CD4-positive, alpha-beta T cell treated with Interleukin-17A for 4 hours (primary cell): ENCODE data around the gene UPK3A.
"Not testable (repeated sequence)": the region's sequence is repeated elsewhere in the genome, so short reads cannot be mapped to it uniquely, and the experiment has no call there.

Source experiments
- DNase-seq: peaks from one replicate; pipeline ENCODE4 v3.0.0-alpha.2; 2020; ENCODE audit warnings: mixed read lengths

Gene UPK3A

GRCh38 chr22:45285263-45286058 lies 712 bp downstream of the UPK3A start:
- peak; percentile 30 for DNase-seq

DNA sequence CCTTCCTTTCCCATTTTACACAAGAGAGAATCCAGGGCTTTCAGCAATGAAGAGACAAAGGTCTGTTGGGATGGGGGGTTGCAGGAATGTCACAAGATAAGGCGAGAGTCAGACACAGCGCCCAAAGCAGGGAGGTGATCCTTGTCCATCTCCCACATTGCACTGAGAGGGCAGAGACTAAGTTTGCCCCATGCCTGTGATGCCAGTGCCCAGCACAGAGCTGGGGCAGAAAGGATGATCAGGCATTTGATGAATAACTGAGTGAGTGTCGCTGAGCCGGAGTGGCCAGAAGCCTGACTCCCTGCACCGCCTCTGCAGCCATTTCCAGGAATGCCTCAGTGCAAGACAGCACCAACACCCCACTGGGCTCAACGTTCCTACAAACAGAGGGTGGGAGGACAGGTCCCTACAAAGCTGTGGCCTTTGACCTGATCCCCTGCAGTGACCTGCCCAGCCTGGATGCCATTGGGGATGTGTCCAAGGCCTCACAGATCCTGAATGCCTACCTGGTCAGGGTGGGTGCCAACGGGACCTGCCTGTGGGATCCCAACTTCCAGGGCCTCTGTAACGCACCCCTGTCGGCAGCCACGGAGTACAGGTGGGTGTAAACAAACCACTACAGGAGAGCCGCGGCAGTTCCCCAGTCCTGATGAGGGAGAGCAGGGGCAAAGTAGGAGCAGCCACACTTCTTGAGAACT lies 2.3 kb downstream of the UPK3A start:
- no peak for DNase-seq

DNA sequence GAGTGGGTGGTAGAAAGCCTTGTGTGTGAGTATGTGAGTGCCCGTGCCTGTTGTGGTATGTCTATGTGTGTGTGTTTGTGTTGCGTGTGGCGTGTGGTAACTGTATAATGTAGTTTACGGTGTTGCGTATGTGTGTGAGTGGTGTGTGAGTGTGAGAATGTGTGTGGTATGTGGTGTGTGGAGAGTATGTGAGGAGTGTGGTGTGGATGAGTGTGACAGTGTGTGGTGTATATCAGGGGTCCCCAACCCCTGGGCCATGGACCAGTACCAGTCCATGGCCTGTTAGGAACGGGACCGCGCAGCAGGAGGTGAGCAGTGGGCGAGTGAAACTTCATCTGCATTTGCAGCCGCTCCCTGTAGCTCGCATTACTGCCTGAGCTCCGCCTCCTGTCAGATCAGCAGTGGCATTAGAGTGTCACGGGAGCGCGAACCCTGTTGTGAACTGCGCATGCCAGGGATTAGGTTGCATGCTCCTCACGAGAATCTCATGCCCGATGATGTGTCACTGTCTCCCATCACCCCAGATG lies 5.7 kb downstream of the UPK3A start:
- peak; percentile 22 for DNase-seq

DNA sequence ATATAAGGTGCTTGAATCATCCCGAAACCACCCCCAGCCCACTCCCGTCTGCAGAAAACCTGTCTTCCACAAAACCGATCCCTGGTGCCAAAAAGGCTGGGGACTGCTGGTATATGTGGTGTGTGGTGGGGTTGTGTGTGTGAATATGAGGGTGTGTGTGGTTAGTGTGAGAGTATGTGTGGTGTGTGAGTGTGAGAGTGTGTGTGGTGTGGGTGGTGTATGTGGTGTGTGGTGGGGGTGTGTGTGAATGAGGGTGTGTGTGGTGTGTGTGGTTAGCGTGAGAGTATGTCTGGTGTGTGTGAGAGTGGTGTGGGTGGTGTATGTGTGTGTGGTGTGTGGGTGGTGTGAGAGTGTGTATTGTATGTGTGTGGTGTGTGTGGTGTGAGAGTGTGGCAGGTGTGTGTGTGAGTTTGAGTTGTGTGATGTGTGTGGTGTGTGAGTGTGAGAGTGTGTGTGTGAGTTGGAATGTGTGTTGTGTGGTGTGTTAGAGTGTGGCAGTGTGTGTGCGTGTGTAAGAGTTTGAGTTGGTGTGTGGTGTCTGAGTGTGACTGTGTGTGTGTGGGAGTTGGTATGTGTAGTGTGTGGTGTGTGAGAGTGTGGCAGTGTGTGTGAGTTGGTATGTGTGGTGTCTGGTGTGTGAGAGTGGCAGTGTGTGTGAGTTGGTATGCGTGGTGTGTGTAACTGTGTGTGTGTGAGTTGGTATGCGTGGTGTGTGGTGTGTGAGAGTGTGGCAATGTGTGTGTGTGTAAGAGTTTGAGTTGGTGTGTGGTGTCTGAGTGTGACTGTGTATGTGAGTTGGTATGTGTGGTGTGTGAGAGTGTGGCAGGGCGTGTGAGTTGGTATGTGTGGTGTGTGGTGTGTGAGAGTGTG lies 6.5 kb downstream of the UPK3A start:
- DNase-seq = no peak

- no peak for DNase-seq
Measured at GRCh38 chr22:45291931-45292290, 7.2 kb downstream of the UPK3A start.

DNA sequence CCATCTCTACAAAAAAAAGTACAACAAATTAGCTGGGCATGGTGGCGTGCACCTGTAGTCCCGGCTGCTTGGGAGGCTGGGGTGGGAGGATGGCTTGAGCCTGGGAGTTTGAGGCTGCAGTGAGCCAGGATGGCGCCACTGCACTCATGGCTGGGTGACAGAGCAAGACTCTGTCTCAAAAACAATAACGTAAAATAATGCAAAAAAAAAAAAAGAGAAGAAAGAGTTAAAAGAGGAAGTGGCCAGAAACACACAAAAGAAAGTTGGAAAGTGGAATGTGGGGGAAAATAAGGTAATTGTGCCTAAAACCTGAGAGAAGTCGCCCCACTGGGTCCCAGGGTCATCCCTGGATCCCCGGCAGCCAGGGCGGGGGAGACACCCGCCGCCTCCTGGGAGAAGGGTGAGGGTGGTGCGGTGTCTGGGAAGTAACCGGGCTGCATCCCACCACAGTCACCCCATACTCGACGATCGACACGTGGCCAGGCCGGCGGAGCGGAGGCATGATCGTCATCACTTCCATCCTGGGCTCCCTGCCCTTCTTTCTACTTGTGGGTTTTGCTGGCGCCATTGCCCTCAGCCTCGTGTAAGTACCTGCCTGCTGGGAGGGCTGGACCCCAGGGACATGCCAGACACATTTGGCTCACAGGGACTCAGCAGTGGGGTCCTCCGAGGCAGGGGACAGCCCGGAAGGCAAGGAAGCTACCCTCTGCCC lies 8.1 kb downstream of the UPK3A start:
- DNase-seq = no peak

- no peak for DNase-seq
Measured at GRCh38 chr22:45294030-45294429, 9.3 kb downstream of the UPK3A start.

- not testable (repeated sequence) for DNase-seq
Measured at GRCh38 chr22:45295004-45295403, 10.3 kb downstream of the UPK3A start.

GRCh38 chr22:45295492-45295891 lies 10.7 kb downstream of the UPK3A start:
- DNase-seq = no peak

DNA sequence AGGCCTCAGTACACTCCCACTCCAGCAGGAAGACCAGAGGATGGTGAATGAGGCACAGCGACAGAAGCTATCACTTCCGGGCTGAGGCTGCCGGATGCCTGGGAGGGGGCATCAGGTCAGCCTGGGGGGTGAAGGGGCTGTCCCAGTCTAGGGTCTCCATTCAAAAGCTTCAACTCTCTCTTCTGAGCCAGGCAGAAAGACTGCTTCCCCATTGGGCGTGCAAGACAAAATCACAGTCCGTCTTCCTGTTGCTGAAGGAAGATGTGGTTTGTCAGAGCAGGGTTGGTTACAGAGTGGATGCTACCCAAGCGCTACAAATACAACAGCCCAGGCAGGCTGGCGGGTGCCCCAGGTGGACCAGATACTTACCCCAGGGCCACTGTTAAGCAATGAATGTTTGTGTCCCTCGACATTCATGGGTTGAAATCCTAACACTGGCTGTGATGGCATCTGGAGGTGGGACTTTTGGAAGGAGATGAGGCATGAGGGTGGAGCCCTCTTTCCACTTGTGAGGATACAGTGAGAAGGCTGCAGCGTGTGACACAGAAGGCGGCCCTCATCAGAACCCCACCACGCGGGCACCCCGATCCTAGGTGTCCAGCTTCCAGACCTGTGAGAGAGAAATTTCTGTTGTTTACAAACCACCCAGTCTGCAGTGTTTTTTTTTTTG lies 12.0 kb downstream of the UPK3A start:
- peak; percentile 64 for DNase-seq

GRCh38 chr22:45298934-45299505 lies 14.3 kb downstream of the UPK3A start:
- DNase-seq = no peak

DNA sequence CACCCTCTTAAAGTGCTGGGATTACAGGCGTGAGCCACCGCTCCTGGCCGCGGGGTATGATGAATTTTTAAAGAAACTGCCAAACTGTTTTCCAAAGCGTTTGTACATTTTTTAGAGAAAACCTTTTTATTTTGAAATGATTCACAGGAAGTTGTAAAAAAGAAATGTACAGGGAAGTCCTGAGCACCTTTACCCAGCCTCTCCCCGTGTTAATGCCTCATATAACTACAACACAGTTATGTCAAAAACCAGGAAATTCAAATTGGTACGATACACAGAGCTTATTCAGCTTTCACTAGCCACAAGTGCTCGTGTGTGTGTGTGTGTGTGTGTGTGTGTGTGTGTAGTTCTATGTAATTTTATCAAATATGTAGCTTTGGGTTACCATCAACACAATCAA lies 18.0 kb downstream of the UPK3A start:
- no peak for DNase-seq

- DNase-seq = no peak
Measured at GRCh38 chr22:45303181-45303580, 18.4 kb downstream of the UPK3A start.

DNA sequence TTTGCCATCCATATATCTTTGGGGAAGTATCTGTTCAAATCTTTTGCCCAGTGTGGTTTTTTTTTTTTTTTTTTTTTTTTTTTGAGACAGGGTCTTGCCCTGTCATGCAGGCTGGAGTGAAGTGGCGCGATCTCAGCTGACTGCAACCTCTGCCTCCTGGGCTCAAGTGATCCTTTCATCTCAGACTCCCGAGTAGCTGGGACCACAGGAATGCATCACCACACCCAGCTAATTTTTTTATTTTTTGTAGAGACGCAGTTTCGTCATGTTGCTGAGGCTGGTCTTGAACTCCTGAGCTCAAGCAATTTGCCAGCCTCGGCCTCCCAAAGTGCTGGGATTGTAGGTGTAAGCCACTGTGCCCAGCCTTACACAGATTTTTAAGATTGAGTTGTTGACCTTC lies 20.2 kb downstream of the UPK3A start:
- DNase-seq = no peak

DNA sequence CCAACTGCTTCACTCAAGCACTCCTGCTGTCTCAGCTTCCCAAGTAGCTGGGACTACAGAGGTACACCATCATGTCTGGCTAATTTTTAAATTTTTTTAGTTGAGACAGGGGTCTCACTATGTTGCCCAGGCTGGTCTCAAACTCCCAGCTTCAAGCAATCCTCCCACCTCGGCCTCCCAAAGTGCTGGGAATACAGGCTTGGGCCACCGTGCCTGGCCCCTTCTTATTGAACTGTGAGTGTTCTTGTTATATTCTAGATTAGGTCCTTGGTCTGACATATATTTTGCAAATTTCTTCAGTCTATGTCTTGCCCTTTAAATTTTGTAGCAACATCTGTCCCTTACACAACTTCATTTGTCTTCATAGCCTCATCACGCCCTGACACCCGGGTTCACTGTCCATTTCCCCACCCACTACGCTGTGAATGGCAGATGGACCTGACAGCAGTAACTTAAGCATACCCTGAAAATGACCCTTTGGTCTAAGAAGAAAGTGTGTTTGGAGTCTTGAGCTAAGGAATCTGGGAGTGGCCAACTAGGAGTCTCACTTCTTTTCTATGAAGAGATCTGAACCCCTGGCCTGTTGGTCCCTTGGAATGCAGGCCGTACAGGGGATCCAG lies 20.8 kb downstream of the UPK3A start:
- no peak for DNase-seq

DNA sequence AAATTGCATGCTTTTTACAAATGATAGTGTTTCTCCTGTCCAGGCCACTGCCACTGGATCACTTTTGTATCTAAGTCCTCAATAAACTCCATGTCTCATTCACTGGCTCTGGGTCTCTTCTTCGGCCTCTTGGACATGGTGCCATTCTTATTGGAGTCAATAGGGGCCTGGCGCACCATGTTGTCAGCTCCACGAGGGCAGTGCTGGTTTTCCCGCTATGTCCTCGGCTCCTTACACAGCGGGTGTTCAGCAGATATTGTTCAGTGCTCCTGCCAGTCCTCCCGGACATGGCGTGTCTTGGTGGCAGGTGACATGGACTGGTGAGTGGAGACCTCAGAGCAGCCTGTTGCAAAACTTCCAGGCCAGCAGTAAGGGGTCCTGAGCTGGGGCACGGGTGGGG lies 21.4 kb downstream of the UPK3A start:
- no peak for DNase-seq

DNA sequence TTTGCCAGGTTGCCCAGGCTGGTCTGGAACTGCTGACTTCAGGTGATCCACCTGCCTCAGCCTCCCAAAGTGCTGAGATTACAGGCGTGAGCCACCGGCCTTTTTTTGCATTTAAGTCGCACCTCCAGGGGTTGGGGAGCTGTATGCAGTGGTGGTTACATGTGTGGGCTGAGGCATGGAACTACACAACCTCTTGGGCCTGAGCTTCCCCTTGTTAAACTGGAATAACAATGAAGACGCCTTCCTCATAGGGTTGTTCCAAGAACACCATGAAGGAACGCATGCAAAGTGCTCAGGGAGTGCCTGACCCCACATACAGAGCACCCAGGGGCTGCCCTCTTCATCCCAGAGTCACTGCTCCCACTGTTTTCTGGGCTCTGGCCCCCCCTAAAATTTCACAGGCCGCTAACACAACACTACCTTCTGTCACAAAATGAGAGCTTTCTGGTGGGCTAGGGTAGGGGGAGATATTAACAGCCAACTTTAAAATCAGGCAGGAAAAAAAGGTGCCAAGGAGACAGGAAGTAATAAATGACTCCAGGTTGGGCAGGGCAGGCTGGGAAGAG lies 23.7 kb downstream of the UPK3A start:
- DNase-seq = no peak

GRCh38 chr22:45308957-45309421 lies 24.2 kb downstream of the UPK3A start:
- DNase-seq = peak; percentile 32

DNA sequence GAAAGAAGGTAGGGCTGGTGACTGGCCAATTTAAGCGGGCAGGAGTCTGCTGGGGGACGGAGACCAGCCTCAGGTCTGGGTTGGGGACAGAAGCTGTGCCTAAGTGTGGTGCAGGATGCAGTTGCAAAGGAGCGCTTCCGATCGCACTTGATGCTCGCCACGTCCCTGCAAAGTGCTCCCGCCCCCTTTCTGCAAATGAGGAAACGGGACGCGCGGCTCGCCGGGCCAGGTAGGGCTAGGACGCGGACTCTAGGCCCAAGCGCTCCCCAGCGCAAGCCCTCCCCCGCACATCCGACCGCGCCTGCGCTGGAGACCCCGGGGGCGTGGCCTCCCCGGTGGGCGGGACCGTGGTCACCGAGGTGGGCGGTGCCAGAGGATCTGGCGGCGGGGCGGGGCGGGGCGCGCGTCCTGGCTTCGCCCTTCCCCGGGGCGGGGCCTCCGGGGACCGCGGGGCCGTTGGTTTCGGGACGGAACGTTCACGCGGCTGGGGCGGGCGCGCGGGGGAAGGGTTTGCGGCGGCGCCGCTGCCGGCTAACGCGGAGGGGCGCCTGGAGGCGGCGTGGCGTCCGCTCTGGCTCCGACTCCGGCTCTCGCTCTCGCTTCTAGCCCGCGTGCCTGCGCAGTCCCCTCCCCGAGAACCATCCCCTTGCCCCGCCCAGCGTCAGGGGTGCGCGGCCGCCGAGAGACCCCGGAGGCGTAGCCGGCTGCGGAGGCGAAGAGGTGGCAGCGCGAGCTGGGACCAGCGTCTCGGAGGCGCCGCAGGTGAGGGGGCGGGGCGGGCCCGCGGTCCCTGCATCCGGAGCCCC lies 24.9 kb downstream of the UPK3A start, which contains the start of gene FAM118A:
Gene FAM118A (plus strand): TSS at position 513 of the 806 bp plus-strand sequence. CDS start 12,446 bp downstream, outside the sequence.
- DNase-seq = peak; percentile 96
